Renal cortical epithelial cell (primary cell): ENCODE results near the gene TP53BP2. TPM values are rescaled to one million over a fixed set of nuclear protein-coding genes. Genes with fewer than 3 reads are reported as not detected.
"Not testable (repeated sequence)": the region's sequence is repeated elsewhere in the genome, so short reads cannot be mapped to it uniquely, and the experiment has no call there.

Experiments
- DNase-seq: peaks from one replicate; pipeline ENCODE4 v3.0.0-alpha.2; 2011; ENCODE audit warnings: low read depth
- total RNA-seq: library from RNA; depleted of rRNA; stranded (reverse); fragments of >200 nt; gene quantifications from 2 replicates; pipeline ENCODE4 v1.2.3, GENCODE V29; 2014

Gene TP53BP2, protein sequence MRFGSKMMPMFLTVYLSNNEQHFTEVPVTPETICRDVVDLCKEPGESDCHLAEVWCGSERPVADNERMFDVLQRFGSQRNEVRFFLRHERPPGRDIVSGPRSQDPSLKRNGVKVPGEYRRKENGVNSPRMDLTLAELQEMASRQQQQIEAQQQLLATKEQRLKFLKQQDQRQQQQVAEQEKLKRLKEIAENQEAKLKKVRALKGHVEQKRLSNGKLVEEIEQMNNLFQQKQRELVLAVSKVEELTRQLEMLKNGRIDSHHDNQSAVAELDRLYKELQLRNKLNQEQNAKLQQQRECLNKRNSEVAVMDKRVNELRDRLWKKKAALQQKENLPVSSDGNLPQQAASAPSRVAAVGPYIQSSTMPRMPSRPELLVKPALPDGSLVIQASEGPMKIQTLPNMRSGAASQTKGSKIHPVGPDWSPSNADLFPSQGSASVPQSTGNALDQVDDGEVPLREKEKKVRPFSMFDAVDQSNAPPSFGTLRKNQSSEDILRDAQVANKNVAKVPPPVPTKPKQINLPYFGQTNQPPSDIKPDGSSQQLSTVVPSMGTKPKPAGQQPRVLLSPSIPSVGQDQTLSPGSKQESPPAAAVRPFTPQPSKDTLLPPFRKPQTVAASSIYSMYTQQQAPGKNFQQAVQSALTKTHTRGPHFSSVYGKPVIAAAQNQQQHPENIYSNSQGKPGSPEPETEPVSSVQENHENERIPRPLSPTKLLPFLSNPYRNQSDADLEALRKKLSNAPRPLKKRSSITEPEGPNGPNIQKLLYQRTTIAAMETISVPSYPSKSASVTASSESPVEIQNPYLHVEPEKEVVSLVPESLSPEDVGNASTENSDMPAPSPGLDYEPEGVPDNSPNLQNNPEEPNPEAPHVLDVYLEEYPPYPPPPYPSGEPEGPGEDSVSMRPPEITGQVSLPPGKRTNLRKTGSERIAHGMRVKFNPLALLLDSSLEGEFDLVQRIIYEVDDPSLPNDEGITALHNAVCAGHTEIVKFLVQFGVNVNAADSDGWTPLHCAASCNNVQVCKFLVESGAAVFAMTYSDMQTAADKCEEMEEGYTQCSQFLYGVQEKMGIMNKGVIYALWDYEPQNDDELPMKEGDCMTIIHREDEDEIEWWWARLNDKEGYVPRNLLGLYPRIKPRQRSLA
- 118 and 148 TPM in 2 replicates for total RNA-seq

DNA sequence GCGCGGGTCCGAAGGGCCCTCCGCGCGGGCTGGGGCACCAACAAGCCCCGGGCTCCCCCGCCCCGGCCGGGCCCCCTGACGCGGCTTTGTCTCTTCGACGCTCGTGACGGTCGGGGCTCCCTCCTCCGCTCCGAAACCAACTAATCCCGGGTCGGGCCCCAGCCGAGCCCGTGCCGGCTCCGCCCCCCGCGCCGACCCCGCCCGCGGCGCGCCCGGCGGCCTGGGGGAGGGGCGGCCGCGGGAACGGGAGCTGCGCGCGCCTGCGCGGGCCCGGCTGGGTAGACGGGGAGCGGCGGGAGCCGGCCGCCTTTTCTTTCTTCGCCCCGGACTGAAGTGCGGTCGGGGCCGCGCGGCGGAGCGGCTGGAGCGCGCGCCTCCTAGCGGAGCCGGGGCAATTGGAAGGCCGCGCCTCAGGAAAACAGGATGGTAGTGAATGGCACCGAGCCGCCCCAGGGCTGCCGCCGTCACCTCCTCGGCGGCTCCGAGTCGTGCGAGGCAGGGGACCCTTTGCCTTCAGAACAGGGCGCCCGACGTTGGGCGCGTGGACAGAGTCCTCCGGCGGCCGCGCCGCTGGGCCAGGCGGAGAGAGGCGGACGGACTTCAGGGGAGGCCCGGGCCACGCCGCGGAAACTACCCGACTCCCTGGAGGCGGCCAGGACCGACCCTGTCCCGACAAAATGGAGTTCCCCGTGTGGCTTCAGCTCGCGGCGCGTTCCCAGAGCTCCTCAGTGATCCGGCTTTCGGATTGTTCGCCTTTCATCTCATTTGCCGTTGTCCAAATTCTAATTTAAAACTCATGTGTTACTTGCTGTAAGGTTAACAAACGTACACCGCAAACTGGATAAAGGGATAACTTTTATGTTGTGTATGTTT lies at the start of gene TP53BP2:
TSS of gene TP53BP2 (minus strand) at position 138 of the 873 bp plus-strand sequence. CDS start 267 bp downstream, outside the sequence.
- DNase-seq, result peak; percentile 63

- not testable (repeated sequence) for DNase-seq
Measured at GRCh38 chr1:223890494-223890893, 44.7 kb upstream of the TP53BP2 start.

DNA sequence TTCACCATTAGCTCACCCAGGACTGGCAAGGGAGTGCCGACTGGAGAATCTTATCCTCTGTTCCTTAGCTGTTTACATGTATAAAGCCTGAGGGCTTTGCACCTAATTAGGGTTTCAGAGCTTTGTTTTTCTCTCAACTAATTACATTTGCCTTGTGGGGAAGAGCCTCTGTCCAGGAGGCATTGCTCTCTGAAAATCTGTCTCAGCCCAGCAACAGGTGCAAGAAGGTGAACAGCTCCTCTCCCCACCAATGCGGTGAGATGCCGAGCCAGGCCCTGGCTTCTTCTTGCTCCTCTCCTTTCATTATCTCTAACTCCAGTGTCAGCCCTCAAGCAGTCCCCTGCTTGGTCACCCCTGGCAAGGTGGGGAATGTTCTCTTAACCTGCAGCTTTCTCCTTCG lies 43.6 kb upstream of the TP53BP2 start:
- not testable (repeated sequence) for DNase-seq

DNA sequence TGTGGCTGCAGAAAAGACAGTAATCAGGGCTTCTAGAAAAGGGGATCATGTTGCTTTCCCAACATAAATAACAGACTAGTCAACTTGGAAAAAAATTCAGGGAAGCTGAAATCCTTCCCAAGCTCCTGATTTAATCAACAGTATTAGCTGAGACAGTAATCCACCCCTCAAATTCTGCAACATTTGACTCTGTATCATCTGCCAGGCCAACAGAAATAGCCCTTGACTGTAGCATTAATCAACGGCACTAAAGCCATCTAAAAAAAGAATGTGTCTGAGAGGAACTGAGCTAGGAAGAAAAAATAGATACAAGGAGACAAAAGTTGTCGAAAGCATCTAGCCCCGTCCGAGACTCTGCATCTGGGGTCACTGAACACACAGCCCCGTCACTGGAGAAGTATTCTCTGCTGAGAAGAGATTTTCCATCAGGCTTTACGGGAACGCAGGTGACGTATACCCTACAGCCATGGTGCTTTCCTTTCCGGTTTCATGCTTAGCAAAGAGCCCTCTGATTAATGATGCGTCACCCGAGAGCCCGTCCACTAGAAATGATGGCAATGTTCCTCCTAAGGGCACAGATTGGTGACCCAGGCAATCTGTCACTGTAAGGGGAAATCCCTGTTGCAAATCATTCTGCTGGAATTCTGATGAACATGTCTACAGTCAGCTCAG lies 42.1 kb upstream of the TP53BP2 start:
- DNase-seq, result peak; percentile 99

DNA sequence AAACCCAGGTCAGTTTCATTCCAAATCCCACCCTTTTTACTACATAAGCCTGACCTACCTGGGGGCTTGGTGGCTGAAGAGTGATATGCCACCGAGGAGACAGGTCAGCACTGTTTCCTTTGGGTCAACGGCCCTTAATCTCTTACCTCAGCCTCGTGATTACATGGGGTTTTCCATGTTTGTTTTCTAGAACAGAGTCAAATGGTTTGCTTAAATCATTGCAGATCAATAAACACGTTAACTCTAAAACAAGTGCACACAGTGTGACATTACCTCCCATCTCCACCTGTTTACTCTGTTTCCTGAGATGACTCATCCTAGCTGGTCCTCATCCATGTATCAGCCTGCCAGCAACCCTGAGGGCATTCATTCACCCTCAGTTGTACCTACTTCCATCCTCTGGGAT lies 40.8 kb upstream of the TP53BP2 start:
- peak; percentile 70 for DNase-seq

DNA sequence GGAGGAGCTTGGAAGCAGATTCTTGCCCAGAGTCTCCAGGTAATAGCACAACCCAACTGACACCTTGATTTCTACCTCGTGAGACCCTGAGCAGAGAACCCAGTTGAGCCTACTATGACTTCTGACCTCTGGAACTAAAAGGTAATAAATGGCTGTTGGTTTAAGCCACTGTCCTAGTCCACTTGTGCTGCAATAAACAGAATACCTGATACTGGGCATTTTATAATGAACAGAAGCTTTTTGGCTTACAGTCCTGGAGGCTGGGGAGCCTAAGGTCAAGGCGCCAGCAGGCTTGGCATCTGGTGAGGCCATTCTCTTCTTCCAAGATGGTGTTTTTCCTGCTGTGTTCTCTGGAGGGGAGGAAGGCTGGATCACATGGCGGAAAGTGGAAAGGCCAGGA lies 39.9 kb upstream of the TP53BP2 start:
- no peak for DNase-seq

DNA sequence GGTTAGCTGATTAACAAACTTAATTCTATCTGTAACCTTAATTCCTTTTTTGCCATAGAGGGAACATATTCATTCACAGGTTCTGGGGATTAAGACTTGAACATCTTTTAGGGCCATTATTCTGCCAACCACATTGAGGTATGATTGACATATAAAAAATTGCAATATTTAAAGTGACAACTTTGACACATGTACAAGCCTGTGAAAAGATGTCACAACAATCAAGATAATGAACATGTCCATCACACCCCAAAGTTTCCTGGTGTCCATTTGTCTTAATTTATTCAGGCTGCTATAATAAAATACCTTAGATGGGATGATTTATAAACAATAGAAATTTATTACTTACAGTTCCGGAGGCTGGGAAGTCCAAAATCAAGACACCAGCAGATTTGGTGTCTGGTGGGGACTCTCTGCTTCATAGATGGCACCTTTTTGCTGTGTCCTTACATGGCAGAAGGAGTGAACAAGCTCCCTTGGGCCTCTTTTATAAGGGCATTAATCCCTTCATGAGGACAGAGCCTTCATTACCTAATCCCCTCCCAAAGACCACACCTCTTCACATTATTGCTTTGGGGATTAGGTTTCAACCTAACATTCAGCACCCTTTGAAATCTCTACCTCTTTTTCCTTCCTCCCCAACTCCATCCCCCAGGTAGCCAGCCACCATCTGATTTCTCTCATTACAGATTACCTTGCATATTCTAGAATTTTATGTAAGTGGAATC lies 33.0 kb upstream of the TP53BP2 start:
- DNase-seq, result no peak

DNA sequence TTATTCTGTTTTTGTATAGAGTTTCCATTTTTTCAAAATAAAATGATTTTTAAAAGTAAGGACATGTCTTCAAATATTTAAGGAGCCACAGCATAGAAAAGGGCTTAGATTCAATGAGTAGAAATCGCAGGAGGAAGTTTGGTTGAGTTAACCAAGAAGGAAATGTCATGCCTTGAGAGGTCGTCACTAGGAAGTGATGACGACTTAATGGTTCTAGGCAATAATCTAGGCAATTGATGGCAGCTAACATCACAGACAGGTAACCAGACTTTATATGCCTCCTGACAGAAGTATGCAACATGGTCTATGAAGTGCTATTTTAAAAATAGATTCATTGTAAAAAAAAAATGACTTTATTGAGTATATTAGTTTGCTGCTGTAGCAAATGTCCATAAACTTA lies 32.1 kb upstream of the TP53BP2 start:
- no peak for DNase-seq

DNA sequence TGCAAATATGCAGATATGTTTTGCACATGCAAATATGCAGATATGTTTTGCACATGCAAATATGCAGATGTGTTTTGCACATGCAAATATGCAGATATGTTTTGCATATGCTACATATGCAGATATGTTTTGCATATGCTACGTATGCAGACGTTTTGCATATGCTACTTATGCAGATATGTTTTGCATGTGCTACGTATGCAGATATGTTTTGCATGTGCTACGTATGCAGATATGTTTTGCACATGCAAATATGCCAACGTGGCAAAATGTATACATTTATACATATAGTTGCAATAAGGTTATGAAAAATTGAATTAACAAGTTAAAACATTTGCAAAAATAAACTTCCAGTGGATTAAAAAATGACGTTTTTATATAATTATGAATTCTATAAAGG lies 30.8 kb upstream of the TP53BP2 start:
- DNase-seq, result no peak

DNA sequence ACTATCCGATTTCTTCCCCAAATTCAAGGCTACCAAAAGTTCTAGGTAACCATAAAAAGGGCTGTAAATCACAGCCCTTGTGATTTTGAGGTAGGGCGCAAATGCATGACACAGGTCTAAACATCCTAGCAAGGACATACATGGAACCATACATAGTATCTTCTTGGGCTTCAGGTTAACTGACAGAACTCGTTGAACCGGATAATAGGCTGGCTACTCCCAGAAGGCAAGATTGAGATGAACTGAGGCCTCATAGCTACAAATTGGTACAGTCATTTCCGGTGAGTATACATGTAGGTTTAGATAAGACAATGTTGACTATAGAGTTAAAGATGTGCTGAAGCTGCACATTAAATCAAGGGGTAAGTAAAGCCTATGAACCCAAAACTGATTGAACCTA lies 27.3 kb upstream of the TP53BP2 start:
- no peak for DNase-seq

DNA sequence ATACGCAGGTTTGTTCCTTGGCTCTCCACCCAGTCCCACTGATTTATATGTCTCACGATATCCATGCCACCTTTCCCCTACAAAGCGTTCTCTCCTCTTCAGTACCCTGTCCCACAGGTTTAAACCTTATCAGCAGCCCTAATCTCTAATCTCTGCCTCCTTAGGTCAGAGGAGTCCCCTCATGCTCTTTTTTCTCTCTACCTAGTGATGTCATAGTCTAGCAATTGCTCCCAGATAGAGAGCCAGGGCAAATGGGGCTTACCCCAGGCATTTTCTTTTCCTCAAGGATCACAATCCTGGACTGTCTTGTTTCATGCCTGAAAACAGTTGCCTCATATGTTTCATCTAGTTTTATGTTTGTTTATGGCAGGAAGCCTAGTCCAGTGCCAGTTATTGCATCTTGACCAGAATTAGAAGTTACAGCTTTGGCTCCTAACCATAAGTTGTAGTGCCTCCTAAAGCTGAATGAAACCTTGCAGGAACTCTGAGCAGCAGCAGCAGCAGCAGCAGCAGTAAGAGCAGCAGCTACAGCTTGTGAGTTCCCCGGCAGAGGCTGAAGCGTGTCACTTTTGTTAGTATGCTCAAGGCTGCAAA lies 26.7 kb upstream of the TP53BP2 start:
- no peak for DNase-seq

DNA sequence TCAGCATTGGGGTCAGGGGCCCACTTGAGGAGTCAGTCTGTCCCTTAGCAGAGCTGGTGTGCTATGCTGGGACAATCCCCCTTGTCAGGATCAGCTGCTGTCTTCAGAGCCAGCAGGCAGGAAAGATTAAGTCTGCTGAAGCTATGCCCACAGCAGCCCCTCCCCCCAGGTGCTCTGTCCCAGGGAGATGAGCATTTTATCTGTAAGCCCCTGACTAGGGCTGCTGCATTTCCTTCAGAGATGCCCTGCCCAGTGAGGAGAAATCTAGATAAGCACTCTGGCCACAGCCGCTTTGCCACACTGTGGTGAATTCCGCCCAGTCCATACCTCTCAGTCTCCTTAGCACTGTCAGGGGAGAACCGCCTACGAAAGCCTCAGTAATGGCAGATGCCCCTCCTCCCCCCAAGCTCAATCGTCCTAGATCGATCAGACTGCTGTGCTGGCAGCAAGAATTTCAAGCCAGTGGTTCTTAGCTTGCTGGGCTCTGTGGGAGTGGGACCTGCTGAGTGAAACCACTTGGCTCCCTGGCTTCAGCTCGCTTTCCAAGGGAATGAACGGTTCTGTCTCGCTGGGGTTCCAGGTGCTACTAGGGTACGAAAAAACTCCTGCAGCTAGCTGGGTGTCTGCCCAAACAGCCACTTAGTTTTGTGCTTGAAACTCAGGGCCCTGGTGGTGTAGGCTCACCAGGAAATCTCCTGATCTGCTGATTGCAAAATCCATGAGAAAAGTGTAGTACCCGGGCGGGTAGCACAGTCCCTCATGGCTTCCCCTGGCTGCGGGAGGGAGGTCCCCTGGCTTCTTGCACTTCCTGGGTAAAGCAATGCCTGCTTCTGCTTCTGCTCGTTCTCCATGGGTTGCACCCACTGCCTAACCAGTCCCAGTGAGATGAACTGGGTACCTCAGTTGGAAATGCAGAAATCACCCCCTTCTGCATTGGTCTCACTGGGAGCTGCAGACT lies 25.1 kb upstream of the TP53BP2 start:
- no peak for DNase-seq

GRCh38 chr1:223864599-223865368 lies 19.0 kb upstream of the TP53BP2 start:
- DNase-seq, result not testable (repeated sequence)

- no peak for DNase-seq
Measured at GRCh38 chr1:223864084-223864483, 18.3 kb upstream of the TP53BP2 start.

DNA sequence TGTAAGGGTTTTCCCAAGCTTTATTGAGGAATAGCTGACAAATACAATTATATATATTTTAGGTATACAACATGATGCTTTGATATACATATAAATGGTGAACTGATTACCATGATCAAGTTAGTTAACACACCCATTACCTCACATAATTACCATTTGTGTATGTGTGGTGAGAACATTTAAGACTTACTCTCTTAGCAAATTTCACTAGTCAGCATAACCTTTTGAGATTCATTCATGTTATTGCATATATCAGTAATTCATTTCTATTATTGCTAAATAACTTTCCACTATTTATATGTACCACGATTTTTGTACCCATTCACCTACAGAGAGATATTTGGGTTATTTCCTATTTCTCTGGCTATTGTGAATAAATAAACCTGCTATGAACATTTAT lies 16.2 kb upstream of the TP53BP2 start:
- no peak for DNase-seq

DNA sequence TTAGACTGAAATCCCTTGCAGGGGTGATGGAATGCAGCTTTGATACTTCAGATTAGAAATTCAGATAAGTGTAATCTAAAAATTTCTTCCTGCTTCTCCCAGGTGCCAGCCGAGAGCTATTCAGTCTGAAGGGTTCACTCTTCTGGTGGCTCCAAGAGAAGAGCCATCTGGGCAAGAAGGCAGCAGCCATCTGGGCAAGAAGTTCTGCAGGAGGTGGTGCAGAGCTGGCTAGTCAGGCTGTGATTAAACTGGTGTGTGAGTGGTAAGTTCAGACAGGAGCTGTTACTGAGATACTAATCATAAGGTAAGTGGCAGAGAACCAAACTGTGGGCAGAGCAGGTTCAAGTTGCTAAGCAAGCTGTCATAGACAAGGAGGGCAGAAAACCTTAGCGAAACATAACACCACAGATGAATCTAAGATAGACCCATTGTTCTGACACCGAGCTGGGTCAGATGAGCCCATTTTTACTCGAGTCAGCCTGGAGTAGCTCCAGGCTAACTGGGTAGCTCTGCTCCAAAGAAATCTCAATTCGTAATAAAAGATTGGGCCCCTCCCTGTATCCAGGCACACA lies 14.4 kb upstream of the TP53BP2 start:
- no peak for DNase-seq

DNA sequence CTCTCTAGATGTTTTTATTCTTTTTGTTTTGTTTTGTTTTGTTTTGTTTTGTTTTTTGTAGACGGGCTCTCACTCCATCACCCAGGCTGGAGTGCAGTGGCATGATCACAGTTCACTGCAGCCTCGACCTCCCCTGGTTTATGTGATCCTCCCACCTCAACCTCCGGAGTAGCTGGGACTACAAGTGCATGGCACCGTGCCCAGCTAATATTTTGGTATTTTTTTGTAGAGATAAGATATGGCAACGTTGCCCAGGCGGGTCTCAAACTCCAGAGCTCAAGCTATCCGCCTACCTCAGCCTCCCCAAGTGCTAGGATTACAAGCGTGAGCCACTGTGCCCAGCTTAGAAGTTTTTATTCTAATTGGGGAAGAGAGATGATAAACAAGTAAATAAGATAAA lies 13.3 kb upstream of the TP53BP2 start:
- DNase-seq, result no peak
